ENCODE results near the gene C19orf85.

GRCh38 chr19:55489711-55490477, 25.3 kb upstream of the C19orf85 start:
- TF ChIP-seq CTCF (conservative IDR thresholded peaks at IDR 0.05; ENCODE audit: low read depth, low read length) = no peak
- TF ChIP-seq EZH2phosphoT487 (IDR thresholded peaks at IDR 0.05; ENCODE audit: borderline replicate concordance, low read length) = no peak

All from PC-3 (cell line).